ENCODE data around the gene MACROD1.

MACROD1 gene

DNA sequence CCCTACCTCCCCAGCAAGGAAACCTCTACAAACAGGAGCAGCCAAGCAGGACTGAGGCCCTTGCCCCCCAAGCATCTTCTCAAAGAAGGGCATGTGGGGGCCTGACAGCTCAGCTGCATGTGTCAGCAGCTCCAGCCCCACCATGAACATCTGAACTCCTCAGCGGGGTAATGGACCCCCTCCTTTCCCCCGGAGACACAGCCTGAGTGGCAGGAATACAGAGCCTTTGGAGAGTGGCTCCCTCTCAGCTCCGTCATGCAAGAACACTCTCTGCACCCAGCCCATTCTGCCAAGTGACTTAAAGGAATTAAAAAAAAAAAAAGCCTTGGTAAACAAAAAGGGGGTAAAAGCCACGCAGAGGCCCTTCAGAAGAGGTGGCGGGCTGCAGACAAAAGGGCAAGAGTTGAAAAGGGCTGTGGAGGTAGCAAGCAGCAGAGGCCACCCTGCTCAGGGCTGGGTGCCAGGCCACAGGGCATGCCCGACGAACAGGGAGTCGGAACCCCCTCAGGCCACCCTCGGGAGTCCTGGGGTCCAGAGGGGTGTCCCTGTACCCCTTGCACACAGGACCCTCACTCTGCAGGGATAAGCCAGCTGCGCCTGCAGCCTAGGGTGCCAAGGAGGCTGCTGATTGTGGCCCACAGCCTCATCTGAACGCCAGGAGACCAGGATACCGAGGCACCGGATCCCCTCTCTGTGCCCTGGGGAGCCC is 62.5 kb downstream of the MACROD1 start:
- Histone ChIP-seq H3K9me3 (ENCODE audit: control insufficient read depth, insufficient read depth, low read length) (no peaks in the 10 kb centered on the region), H3K27ac (ENCODE audit: low read depth, low read length) (no peak overlapping the region), H3K36me3 (ENCODE audit: control insufficient read depth, insufficient read depth, low read length) (no peaks in the 10 kb centered on the region), H3K4me3 (ENCODE audit: low read depth, low read length) (no peak overlapping the region), H3K27me3 (ENCODE audit: control insufficient read depth, insufficient read depth, low read length) (peaks cover 36% of the 10 kb centered on the region), H3K9ac (ENCODE audit: low read depth, low read length) (no peak overlapping the region), H3K4me1 (ENCODE audit: control insufficient read depth, insufficient read depth, low read length) (no peaks in the 10 kb centered on the region)

- no peak overlapping the region for H3K27ac ChIP-seq (ENCODE audit: low read depth, low read length)
- no peak overlapping the region for H3K4me3 ChIP-seq (ENCODE audit: low read depth, low read length)
- no peak overlapping the region for H3K9ac ChIP-seq (ENCODE audit: low read depth, low read length)
- H3K36me3 ChIP-seq (ENCODE audit: control insufficient read depth, insufficient read depth, low read length): no peaks in the 10 kb centered on the region
- H3K9me3 ChIP-seq (ENCODE audit: control insufficient read depth, insufficient read depth, low read length): no peaks in the 10 kb centered on the region
- H3K27me3 ChIP-seq (ENCODE audit: control insufficient read depth, insufficient read depth, low read length): peaks cover 43% of the 10 kb centered on the region
- no peaks in the 10 kb centered on the region for H3K4me1 ChIP-seq (ENCODE audit: control insufficient read depth, insufficient read depth, low read length)
These were observed 63.7 kb downstream of the MACROD1 start for GRCh38 chr11:64102005-64102738.

DNA sequence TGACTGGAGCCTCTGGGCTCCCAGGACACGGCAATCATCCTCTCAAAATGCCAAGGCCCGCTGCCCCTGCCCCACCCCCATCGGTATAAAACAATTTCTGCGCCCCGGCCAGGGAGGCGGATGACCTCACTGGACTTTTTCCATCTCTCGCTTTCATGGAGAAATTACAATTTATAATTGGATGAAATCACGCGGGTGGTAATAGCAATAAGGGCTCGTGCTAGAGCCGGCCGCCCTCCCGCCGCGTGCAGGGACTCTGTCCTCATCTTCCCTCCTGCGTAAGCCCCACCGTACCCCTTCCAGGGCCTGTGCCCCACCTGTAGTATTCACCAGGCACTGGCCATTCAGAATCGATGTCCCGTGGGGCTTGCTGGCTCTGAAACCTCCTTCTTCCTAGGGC is 64.5 kb downstream of the MACROD1 start:
- Histone ChIP-seq H3K27me3 (ENCODE audit: control insufficient read depth, insufficient read depth, low read length) (peaks cover 43% of the 10 kb centered on the region), H3K4me3 (ENCODE audit: low read depth, low read length) (no peak overlapping the region), H3K9ac (ENCODE audit: low read depth, low read length) (no peak overlapping the region), H3K27ac (ENCODE audit: low read depth, low read length) (no peak overlapping the region), H3K4me1 (ENCODE audit: control insufficient read depth, insufficient read depth, low read length) (no peaks in the 10 kb centered on the region), H3K9me3 (ENCODE audit: control insufficient read depth, insufficient read depth, low read length) (no peaks in the 10 kb centered on the region), H3K36me3 (ENCODE audit: control insufficient read depth, insufficient read depth, low read length) (no peaks in the 10 kb centered on the region)

DNA sequence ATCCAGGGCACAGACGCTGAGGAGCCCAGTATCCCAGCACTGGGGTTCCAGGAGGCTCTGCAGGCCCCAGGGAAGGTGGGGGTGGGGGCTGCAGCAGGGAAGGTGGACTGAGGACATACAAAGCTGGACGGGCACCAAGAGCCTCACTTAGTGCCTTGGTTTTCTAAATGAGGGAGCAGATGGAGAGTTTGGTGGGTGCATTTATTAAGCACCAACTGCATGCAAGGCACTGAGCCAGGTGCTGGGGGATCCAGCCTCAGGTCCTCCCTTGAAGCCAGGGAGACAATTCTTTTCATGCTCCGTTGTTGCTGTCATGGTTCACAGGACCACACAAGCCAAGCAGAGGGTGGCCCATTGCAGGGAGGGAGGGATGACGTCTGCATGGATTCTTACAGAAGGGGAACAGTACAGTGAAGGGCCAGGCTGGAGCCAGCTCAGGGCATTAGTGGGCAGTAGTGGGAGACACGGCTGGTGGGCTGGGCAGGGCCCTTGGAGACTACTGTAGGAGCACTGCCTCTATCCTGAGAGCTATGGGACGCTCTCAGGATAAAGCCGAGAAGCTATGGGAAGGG is 65.0 kb downstream of the MACROD1 start:
- peaks cover 43% of the 10 kb centered on the region for H3K27me3 ChIP-seq (ENCODE audit: control insufficient read depth, insufficient read depth, low read length)
- H3K9ac ChIP-seq (ENCODE audit: low read depth, low read length): no peak overlapping the region
- no peaks in the 10 kb centered on the region for H3K9me3 ChIP-seq (ENCODE audit: control insufficient read depth, insufficient read depth, low read length)
- H3K4me3 ChIP-seq (ENCODE audit: low read depth, low read length): no peak overlapping the region
- no peaks in the 10 kb centered on the region for H3K36me3 ChIP-seq (ENCODE audit: control insufficient read depth, insufficient read depth, low read length)
- H3K27ac ChIP-seq (ENCODE audit: low read depth, low read length): no peak overlapping the region
- no peaks in the 10 kb centered on the region for H3K4me1 ChIP-seq (ENCODE audit: control insufficient read depth, insufficient read depth, low read length)

DNA sequence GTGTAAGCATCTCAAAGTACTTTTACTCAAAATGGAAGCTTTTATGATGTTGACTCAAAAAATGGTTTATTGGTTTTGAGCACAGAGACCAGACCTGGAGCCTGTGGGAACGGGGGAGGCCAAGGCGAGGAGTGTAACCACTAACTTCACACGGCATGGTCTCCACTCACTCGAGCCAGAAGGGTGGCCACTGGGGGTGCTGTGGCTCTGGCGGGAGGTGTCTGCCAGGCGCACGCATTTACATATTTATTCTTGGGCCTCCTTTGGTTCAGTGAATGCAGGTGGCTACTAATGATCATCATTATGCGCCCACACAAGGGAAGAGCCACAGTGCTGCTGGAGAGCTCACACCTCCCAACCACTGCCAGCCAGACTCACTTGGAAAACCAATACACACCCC is 65.6 kb downstream of the MACROD1 start:
- H3K9me3 ChIP-seq (ENCODE audit: control insufficient read depth, insufficient read depth, low read length): no peaks in the 10 kb centered on the region
- H3K36me3 ChIP-seq (ENCODE audit: control insufficient read depth, insufficient read depth, low read length): no peaks in the 10 kb centered on the region
- H3K27me3 ChIP-seq (ENCODE audit: control insufficient read depth, insufficient read depth, low read length): peaks cover 40% of the 10 kb centered on the region
- H3K4me3 ChIP-seq (ENCODE audit: low read depth, low read length): no peak overlapping the region
- H3K27ac ChIP-seq (ENCODE audit: low read depth, low read length): no peak overlapping the region
- no peaks in the 10 kb centered on the region for H3K4me1 ChIP-seq (ENCODE audit: control insufficient read depth, insufficient read depth, low read length)
- no peak overlapping the region for H3K9ac ChIP-seq (ENCODE audit: low read depth, low read length)

DNA sequence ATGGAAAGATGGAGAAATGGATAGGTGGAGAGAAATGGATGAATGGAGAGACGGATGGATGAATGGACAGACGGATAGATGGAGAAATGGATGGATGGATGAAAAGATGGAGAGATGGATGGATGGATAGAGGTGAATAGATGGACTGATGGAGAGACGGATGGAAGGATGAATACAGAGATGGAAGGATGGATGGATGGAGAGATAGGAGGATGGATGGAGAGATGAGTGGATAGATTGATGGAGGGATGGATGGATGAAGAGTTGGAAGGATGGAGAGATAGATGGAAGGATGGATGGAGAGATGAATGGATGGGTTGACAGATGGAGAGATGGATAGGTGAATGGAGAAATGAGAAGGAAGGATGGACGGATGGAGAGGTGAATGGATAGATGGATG is 66.5 kb downstream of the MACROD1 start:
- Histone ChIP-seq H3K9ac (ENCODE audit: low read depth, low read length) (no peak overlapping the region), H3K36me3 (ENCODE audit: control insufficient read depth, insufficient read depth, low read length) (no peaks in the 10 kb centered on the region), H3K27me3 (ENCODE audit: control insufficient read depth, insufficient read depth, low read length) (peaks cover 40% of the 10 kb centered on the region), H3K27ac (ENCODE audit: low read depth, low read length) (no peak overlapping the region), H3K4me3 (ENCODE audit: low read depth, low read length) (no peak overlapping the region), H3K9me3 (ENCODE audit: control insufficient read depth, insufficient read depth, low read length) (no peaks in the 10 kb centered on the region), H3K4me1 (ENCODE audit: control insufficient read depth, insufficient read depth, low read length) (no peaks in the 10 kb centered on the region; the same call in 1 of the 2 replicates)

DNA sequence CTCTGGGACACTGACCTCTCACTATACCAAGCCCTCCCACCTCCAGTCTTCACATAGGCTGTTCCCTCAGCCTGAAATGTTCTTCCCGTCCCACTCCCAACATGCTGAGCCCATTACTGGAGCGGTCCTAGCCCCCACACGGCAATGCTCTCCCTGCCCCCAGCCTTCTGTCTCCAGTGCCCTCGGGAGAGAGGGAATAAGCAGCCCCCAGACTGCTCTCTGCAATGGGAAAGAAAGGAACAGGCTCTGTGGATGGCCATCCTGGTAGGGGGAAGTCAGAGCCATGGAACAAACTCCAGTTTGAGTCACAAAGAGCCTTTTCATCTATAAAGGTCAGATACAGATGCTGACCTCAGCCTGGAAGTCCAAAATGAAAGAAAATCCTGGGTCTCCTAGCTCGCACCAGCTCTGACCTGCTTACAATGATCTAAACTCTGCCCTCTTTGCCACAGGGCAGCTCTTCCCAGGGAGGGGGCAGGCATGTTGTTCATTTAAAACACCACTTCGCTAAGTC is 67.5 kb downstream of the MACROD1 start:
- H3K9me3 ChIP-seq (ENCODE audit: control insufficient read depth, insufficient read depth, low read length): no peaks in the 10 kb centered on the region
- no peak overlapping the region for H3K27ac ChIP-seq (ENCODE audit: low read depth, low read length)
- H3K9ac ChIP-seq (ENCODE audit: low read depth, low read length): no peak overlapping the region

GRCh38 chr11:64097468-64098317 is 68.2 kb downstream of the MACROD1 start:
- Histone ChIP-seq H3K36me3 (ENCODE audit: control insufficient read depth, insufficient read depth, low read length) (no peaks in the 10 kb centered on the region), H3K4me3 (ENCODE audit: low read depth, low read length) (no peak overlapping the region), H3K27ac (ENCODE audit: low read depth, low read length) (no peak overlapping the region), H3K9ac (ENCODE audit: low read depth, low read length) (no peak overlapping the region), H3K4me1 (ENCODE audit: control insufficient read depth, insufficient read depth, low read length) (peaks cover 3% of the 10 kb centered on the region; the same call in 1 of the 2 replicates), H3K27me3 (ENCODE audit: control insufficient read depth, insufficient read depth, low read length) (peaks cover 44% of the 10 kb centered on the region), H3K9me3 (ENCODE audit: control insufficient read depth, insufficient read depth, low read length) (no peaks in the 10 kb centered on the region)

More for the DNA sequence above, 67.5 kb downstream of the MACROD1 start:
- Histone ChIP-seq H3K36me3 (ENCODE audit: control insufficient read depth, insufficient read depth, low read length) (no peaks in the 10 kb centered on the region), H3K27me3 (ENCODE audit: control insufficient read depth, insufficient read depth, low read length) (peaks cover 40% of the 10 kb centered on the region), H3K4me1 (ENCODE audit: control insufficient read depth, insufficient read depth, low read length) (no peaks in the 10 kb centered on the region; the same call in 1 of the 2 replicates), H3K4me3 (ENCODE audit: low read depth, low read length) (no peak overlapping the region)

DNA sequence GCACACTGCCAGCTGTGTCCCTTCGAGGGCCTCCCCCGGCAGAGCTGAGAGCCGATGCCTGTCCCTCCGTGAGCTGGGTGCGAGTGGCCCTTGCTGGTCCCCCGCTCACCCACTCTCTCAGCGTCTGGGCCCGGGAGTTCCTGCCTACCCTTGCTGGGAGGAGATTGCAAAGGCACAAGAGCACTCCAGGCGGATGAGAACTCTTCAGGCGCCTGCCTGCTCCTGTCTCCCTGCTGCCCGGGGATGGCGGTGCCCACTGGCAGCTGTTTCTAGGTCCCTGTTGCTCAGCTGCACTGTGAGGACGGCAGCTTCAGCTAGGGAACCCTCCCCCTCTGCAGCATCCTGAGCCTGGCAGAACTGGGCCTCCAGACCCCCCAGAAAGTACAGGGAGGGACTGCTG is 69.1 kb downstream of the MACROD1 start:
- no peaks in the 10 kb centered on the region for H3K9me3 ChIP-seq (ENCODE audit: control insufficient read depth, insufficient read depth, low read length)
- no peaks in the 10 kb centered on the region for H3K36me3 ChIP-seq (ENCODE audit: control insufficient read depth, insufficient read depth, low read length)
- peaks cover 6% of the 10 kb centered on the region for H3K4me1 ChIP-seq (ENCODE audit: control insufficient read depth, insufficient read depth, low read length)
- H3K9ac ChIP-seq (ENCODE audit: low read depth, low read length): no peak overlapping the region
- no peak overlapping the region for H3K27ac ChIP-seq (ENCODE audit: low read depth, low read length)
- H3K4me3 ChIP-seq (ENCODE audit: low read depth, low read length): no peak overlapping the region
- peaks cover 48% of the 10 kb centered on the region for H3K27me3 ChIP-seq (ENCODE audit: control insufficient read depth, insufficient read depth, low read length)

DNA sequence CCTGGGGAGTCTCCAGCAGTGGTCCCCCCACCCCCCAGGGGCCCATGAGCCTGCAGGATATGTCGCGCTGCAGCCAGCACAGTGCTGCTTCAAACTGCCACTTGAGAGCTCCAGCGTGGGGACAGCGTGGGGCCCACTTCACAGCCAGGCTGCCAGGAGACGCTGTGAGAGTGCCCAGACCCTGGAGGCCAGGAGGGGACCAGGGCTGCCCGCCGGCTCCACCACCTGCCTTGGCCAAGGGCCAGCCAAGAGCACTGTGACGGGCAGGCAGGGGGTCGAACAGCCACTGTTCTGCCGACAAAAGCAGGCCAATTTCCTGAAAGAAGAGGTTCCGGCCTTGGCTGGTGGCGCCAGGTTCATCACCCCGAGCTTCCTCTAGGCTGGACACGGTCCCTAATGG is 70.0 kb downstream of the MACROD1 start:
- peaks cover 6% of the 10 kb centered on the region for H3K4me1 ChIP-seq (ENCODE audit: control insufficient read depth, insufficient read depth, low read length)

More for the DNA sequence above, 70.0 kb downstream of the MACROD1 start:
- Histone ChIP-seq H3K9me3 (ENCODE audit: control insufficient read depth, insufficient read depth, low read length) (no peaks in the 10 kb centered on the region), H3K27ac (ENCODE audit: low read depth, low read length) (no peak overlapping the region), H3K4me3 (ENCODE audit: low read depth, low read length) (no peak overlapping the region), H3K36me3 (ENCODE audit: control insufficient read depth, insufficient read depth, low read length) (no peaks in the 10 kb centered on the region), H3K9ac (ENCODE audit: low read depth, low read length) (no peak overlapping the region), H3K27me3 (ENCODE audit: control insufficient read depth, insufficient read depth, low read length) (peaks cover 41% of the 10 kb centered on the region)
